Fibroblast of skin of back (primary cell): ENCODE measurements around the gene ERCC1.

ENCODE experiments used
- DNase-seq: peaks from one replicate; pipeline ENCODE4 v3.0.0-alpha.2; 2013

Gene ERCC1

DNA sequence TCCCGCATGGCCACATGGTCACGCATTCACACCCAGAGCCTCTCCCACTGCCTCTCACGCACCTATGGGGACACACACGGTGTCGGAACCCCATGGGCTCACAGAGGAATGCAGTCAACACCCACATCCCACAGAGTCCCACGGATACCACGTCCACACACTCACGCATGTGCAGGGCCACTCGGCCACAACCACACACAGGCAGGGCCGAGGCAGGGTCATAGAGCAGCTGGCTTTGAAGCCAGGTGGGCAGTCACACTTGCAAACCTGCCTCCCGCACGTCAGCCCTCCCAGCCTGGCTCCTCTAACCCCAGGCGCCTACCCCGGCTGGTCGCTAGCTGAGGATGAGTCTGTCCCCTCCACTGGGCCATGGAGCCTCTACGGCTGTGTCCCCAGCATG is 61.4 kb downstream of the ERCC1 start:
- DNase-seq, result no peak

GRCh38 chr19:45361608-45362007 is 62.1 kb downstream of the ERCC1 start:
- DNase-seq, result no peak

DNA sequence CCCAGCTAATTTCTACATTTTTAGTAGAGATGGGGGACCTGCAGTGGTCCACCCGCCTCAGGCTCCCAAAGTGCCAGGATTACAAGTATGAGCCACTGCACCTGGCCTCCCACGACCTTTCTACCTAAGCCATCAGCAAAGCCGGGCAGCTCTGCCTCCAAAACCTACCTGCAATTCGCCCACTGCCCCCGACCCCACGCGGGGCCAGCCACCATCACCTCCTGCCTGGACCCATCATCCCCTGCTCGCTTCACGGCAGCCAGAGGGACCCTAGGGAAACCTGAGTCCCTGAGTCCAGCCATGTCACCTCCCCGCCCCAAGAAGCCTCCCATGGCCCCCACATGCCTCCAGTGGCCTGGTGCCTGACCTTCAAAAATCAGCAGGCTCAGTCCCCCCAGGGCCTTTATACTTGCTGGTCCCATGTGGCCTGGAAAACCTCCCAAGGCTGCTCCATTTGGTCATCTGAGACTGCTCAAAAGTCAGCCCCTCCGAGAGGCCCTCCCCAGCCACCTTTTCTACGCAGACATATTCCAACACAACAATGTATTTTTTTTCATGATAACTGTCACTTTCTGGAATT is 65.4 kb downstream of the ERCC1 start:
- DNase-seq, result no peak

- no peak for DNase-seq
Measured at GRCh38 chr19:45357445-45357783, 66.3 kb downstream of the ERCC1 start.
